Measurements from ENCODE around the gene NCOA5. TPM values are rescaled to one million over a fixed set of nuclear protein-coding genes. Genes with fewer than 3 reads are reported as not detected.

Gene NCOA5
- total RNA-seq, 1 experiment from 2014 or later, result 16.5 TPM

- TF ChIP-seq CTCF (IDR thresholded peaks at IDR 0.05) (no peak), ZMAT4 (CRISPR knock-in tag; IDR thresholded peaks at IDR 0.05) (no peak), ZBTB21 (CRISPR knock-in tag; IDR thresholded peaks at IDR 0.05; ENCODE audit: borderline replicate concordance) (peak; percentile 71; the same call in 1 of the 2 replicates), MYBL2 (CRISPR knock-in tag; IDR thresholded peaks at IDR 0.05) (no peak), USF2 (CRISPR knock-in tag; IDR thresholded peaks at IDR 0.05) (peak; percentile 51), JAZF1 (CRISPR knock-in tag; IDR thresholded peaks at IDR 0.05) (no peak), ZNF532 (CRISPR knock-in tag; IDR thresholded peaks at IDR 0.05; ENCODE audit: borderline replicate concordance) (no peak), ZNF317 (CRISPR knock-in tag; IDR thresholded peaks at IDR 0.05; ENCODE audit: borderline replicate concordance, low read depth) (0 out of 2 replicates have a peak, but pooled peaks have one; percentile 14), NR2C2 (CRISPR knock-in tag; IDR thresholded peaks at IDR 0.05) (no peak), ELF4 (CRISPR knock-in tag; IDR thresholded peaks at IDR 0.05; ENCODE audit: low read depth) (no peak)
Observed at GRCh38 chr20:46099491-46100287, 9.9 kb upstream of the NCOA5 start (continued).

- TF ChIP-seq ERG (CRISPR knock-in tag; IDR thresholded peaks at IDR 0.05) (no peak), ZNF219 (CRISPR knock-in tag; IDR thresholded peaks at IDR 0.05; ENCODE audit: borderline replicate concordance) (no peak), RELA (CRISPR knock-in tag; IDR thresholded peaks at IDR 0.05; ENCODE audit: borderline replicate concordance) (no peak)
Observed at GRCh38 chr20:46093531-46093930, 3.8 kb upstream of the NCOA5 start.

More at GRCh38 chr20:46093531-46093930, 3.8 kb upstream of the NCOA5 start:
- CTCF ChIA-PET, result no interaction called here
- Mint-ChIP-seq H3K4me1 (peaks cover 5% of the 10 kb centered on the region), H3K9me3 (peaks cover 8% of the 10 kb centered on the region; the same call in 1 of the 2 replicates), H3K4me3 (no peak overlapping the region), H3K27me3 (ENCODE audit: low read depth) (peaks cover 10% of the 10 kb centered on the region), H3K27ac (no peak overlapping the region), H3K36me3 (no peaks in the 10 kb centered on the region)
- POLR2A ChIA-PET, result no interaction called here
- ATAC-seq, result no peak
- DNase-seq (ENCODE audit: low spot score), result no peak
